ENCODE data around the gene GNGT2.

Gene GNGT2

GRCh38 chr17:49201481-49201927, 8.9 kb downstream of the GNGT2 start:
- Histone ChIP-seq H3K27me3 (replicated peaks; ENCODE audit: insufficient read depth, low read length) (peaks cover 23% of the 10 kb centered on the region; the same call in 1 of the 2 replicates), H3K79me2 (ENCODE audit: low read length) (no peaks in the 10 kb centered on the region), H3K4me3 (ENCODE audit: low read length) (no peak overlapping the region), H3K9me2 (replicated peaks; ENCODE audit: insufficient read depth, low read length) (no peaks in the 10 kb centered on the region), H3K36me3 (replicated peaks; ENCODE audit: insufficient read depth, low read length) (no peaks in the 10 kb centered on the region), H3K4me1 (ENCODE audit: low read length) (no peaks in the 10 kb centered on the region), H4K20me1 (ENCODE audit: insufficient read depth, low read length) (no peaks in the 10 kb centered on the region), H3K4me2 (ENCODE audit: low read depth, low read length) (no peak overlapping the region), H3K27ac (ENCODE audit: low read length) (no peak overlapping the region), H2AFZ (ENCODE audit: low read length) (no peak overlapping the region), H3K9ac (ENCODE audit: low read length) (no peak overlapping the region), H3K9me3 (replicated peaks; ENCODE audit: insufficient read depth, low read length) (no peaks in the 10 kb centered on the region), H3F3A (ENCODE audit: insufficient read depth, low read length) (no peaks in the 10 kb centered on the region)
- DNase-seq: no peak
- TF ChIP-seq EZH2 (optimal IDR thresholded peaks at IDR 0.05; ENCODE audit: low read depth, low read length): no peak
- no peak for TF ChIP-seq EZH2phosphoT487 (IDR thresholded peaks at IDR 0.05; ENCODE audit: low read length)
- no peak for TF ChIP-seq CTCF (IDR thresholded peaks at IDR 0.05; ENCODE audit: low read length)

GRCh38 chr17:49200423-49201083, 9.8 kb downstream of the GNGT2 start:
- no peak for TF ChIP-seq EZH2 (optimal IDR thresholded peaks at IDR 0.05; ENCODE audit: low read depth, low read length)
- TF ChIP-seq EZH2phosphoT487 (IDR thresholded peaks at IDR 0.05; ENCODE audit: low read length): no peak
- no peak for TF ChIP-seq CTCF (IDR thresholded peaks at IDR 0.05; ENCODE audit: low read length)
- Histone ChIP-seq H3K4me1 (ENCODE audit: low read length) (no peaks in the 10 kb centered on the region), H3K79me2 (ENCODE audit: low read length) (no peaks in the 10 kb centered on the region), H3K36me3 (replicated peaks; ENCODE audit: insufficient read depth, low read length) (no peaks in the 10 kb centered on the region), H3K9me2 (replicated peaks; ENCODE audit: insufficient read depth, low read length) (no peaks in the 10 kb centered on the region), H3K9ac (ENCODE audit: low read length) (no peak overlapping the region), H4K20me1 (ENCODE audit: insufficient read depth, low read length) (no peaks in the 10 kb centered on the region), H3K27me3 (replicated peaks; ENCODE audit: insufficient read depth, low read length) (peaks cover 23% of the 10 kb centered on the region; the same call in 1 of the 2 replicates), H3K4me3 (ENCODE audit: low read length) (no peak overlapping the region), H3K4me2 (ENCODE audit: low read depth, low read length) (no peak overlapping the region), H3K27ac (ENCODE audit: low read length) (no peak overlapping the region), H2AFZ (ENCODE audit: low read length) (no peak overlapping the region), H3K9me3 (replicated peaks; ENCODE audit: insufficient read depth, low read length) (no peaks in the 10 kb centered on the region), H3F3A (ENCODE audit: insufficient read depth, low read length) (no peaks in the 10 kb centered on the region; the same call in 1 of the 2 replicates)
- DNase-seq: no peak

- no peak overlapping the region for H3K9ac ChIP-seq (ENCODE audit: low read length)
- H3K27ac ChIP-seq (ENCODE audit: low read length): no peak overlapping the region
- H3K9me3 ChIP-seq (replicated peaks; ENCODE audit: insufficient read depth, low read length): no peaks in the 10 kb centered on the region
- no peaks in the 10 kb centered on the region for H3K9me2 ChIP-seq (replicated peaks; ENCODE audit: insufficient read depth, low read length)
- TF ChIP-seq EZH2 (optimal IDR thresholded peaks at IDR 0.05; ENCODE audit: low read depth, low read length) (no peak), EZH2phosphoT487 (IDR thresholded peaks at IDR 0.05; ENCODE audit: low read length) (no peak), CTCF (IDR thresholded peaks at IDR 0.05; ENCODE audit: low read length) (no peak)
- H2AFZ ChIP-seq (ENCODE audit: low read length): no peak overlapping the region
- no peak overlapping the region for H3K4me2 ChIP-seq (ENCODE audit: low read depth, low read length)
- H3K36me3 ChIP-seq (replicated peaks; ENCODE audit: insufficient read depth, low read length): no peaks in the 10 kb centered on the region
- H3K4me1 ChIP-seq (ENCODE audit: low read length): no peaks in the 10 kb centered on the region
- H3F3A ChIP-seq (ENCODE audit: insufficient read depth, low read length): peaks cover 2% of the 10 kb centered on the region
- peaks cover 11% of the 10 kb centered on the region; the same call in 1 of the 2 replicates for H3K27me3 ChIP-seq (replicated peaks; ENCODE audit: insufficient read depth, low read length)
- H3K4me3 ChIP-seq (ENCODE audit: low read length): no peak overlapping the region
- DNase-seq: no peak
- H4K20me1 ChIP-seq (ENCODE audit: insufficient read depth, low read length): no peaks in the 10 kb centered on the region
- no peaks in the 10 kb centered on the region for H3K79me2 ChIP-seq (ENCODE audit: low read length)
These were observed 12.2 kb downstream of the GNGT2 start for GRCh38 chr17:49198211-49198610.
